H1 (cell line): ENCODE data around the gene RPTOR.

Experiments
- BRCA1 ChIP-seq: IDR thresholded peaks from 2 replicates; pipeline ENCODE4 v1.6.1; 2012; ENCODE audit warnings: low read depth, low read length, improper control_type of control experiment
- CBX5 ChIP-seq: fragments of 300-800, 300-1000 bp; sonication (generic); IDR thresholded peaks from 2 replicates; pipeline ENCODE4 v1.7.1; 2016; ENCODE audit warnings: antibody characterized with exemption, low read length, low read depth
- CREB1 ChIP-seq: IDR thresholded peaks from 2 replicates; pipeline ENCODE4 v1.6.1; 2012; ENCODE audit warnings: inconsistent platforms
- FOSL1 ChIP-seq: IDR thresholded peaks from 2 replicates; pipeline ENCODE4 v1.6.1; 2011; ENCODE audit warnings: mild to moderate bottlenecking, low read depth, low read length, moderate library complexity; ENCODE audit not compliant: insufficient read depth
- POLR2A ChIP-seq, 2 experiments: IDR thresholded peaks; 1 replicate in 1 of 2; 2 replicates in 1 of 2; pipeline ENCODE4 v1.6.1; 2011; ENCODE audit warnings: low read depth in 2 of 2, low read length in 2 of 2, mild to moderate bottlenecking in 2 of 2; ENCODE audit errors: control extremely low read depth in 1 of 2
- TF ChIP-seq, protein P1 (sequence below), 3 experiments: IDR thresholded peaks; 1 replicate in 2 of 3; 2 replicates in 1 of 3; pipeline versions ENCODE4 v1.5.1 to v1.6.1; 2011; ENCODE audit warnings: low read length in 3 of 3, mild to moderate bottlenecking in 3 of 3, inconsistent platforms in 2 of 3, low read depth in 1 of 3, moderate library complexity in 1 of 3; ENCODE audit not compliant: insufficient read depth in 1 of 3; ENCODE audit errors: control extremely low read depth in 1 of 3
- TF ChIP-seq, protein P2 (sequence below): IDR thresholded peaks from 2 replicates; pipeline ENCODE4 v1.6.1; 2012; ENCODE audit warnings: inconsistent platforms

DNA sequence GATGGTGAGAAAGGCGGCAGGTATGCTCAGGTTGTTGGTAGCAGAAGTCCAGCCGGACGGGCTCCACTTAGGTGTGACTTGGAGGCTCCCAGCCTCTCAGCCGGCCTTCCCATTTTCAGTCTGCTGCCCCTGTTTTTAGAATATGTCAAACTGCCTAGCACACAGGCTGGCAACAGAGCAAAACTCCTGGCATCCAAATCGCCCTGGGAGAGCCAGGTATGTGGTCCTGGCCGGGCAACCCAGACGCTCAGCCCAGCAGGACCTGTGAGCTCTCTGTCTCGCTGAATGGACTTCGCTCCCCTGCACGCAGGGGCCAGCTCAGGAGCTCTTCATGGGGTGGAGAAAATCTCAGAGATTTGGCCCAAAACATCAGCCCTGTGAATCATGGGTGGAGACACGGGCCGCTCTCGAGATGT is 299.1 kb downstream of the RPTOR start:
- TF ChIP-seq CREB1 (no peak), POLR2A (IDR thresholded peaks at IDR 0.05; ENCODE audit: control extremely low read depth in 1 of 2, low read depth in 2 of 2, low read length in 2 of 2) (no peak), FOSL1 (no peak), CBX5 (no peak), BRCA1 (no peak)
- TF ChIP-seq, protein P1, sequence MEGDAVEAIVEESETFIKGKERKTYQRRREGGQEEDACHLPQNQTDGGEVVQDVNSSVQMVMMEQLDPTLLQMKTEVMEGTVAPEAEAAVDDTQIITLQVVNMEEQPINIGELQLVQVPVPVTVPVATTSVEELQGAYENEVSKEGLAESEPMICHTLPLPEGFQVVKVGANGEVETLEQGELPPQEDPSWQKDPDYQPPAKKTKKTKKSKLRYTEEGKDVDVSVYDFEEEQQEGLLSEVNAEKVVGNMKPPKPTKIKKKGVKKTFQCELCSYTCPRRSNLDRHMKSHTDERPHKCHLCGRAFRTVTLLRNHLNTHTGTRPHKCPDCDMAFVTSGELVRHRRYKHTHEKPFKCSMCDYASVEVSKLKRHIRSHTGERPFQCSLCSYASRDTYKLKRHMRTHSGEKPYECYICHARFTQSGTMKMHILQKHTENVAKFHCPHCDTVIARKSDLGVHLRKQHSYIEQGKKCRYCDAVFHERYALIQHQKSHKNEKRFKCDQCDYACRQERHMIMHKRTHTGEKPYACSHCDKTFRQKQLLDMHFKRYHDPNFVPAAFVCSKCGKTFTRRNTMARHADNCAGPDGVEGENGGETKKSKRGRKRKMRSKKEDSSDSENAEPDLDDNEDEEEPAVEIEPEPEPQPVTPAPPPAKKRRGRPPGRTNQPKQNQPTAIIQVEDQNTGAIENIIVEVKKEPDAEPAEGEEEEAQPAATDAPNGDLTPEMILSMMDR (IDR thresholded peaks at IDR 0.05; ENCODE audit: control extremely low read depth in 1 of 3, insufficient read depth in 1 of 3, low read depth in 1 of 3, low read length in 3 of 3) = no peak
- TF ChIP-seq, protein P2, sequence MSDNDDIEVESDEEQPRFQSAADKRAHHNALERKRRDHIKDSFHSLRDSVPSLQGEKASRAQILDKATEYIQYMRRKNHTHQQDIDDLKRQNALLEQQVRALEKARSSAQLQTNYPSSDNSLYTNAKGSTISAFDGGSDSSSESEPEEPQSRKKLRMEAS = no peak
